ENCODE measurements around the gene SNX3.

SNX3 gene

DNA sequence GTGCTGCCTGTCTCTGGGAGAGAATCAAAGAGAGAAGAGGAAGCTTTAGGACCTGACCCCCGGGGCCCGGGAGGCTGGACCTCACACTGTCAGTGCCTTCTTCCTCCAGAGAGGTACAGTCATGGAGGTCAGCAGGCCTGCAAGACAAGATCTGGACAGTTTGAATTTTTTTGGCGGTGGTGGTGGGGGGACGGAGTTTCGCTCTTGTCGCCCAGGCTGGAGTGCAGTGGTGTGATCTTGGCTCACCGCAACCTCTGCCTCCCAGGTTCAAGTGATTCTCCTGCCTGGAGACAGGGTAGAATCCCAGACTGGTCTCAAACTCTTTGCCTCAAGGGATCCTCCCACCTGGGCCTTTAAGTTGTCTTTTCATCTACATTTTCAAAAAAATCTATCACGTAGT lies 60.7 kb downstream of the SNX3 start:
- Histone ChIP-seq H3K4me1 (ENCODE audit: insufficient read depth, low read length) (no peaks in the 10 kb centered on the region), H3K36me3 (ENCODE audit: insufficient read depth, low read length) (no peaks in the 10 kb centered on the region), H3K27ac (ENCODE audit: low read depth, low read length) (no peak overlapping the region), H3K27me3 (ENCODE audit: control insufficient read depth in 1 of 2, insufficient read depth in 2 of 2, low read length in 2 of 2) (no peaks in the 10 kb centered on the region), H3K4me3 (ENCODE audit: low read depth in 1 of 2, low read length in 2 of 2) (no peak overlapping the region), H3K9ac (ENCODE audit: low read length) (no peak overlapping the region), H3K9me3 (ENCODE audit: low read length) (no peaks in the 10 kb centered on the region)

- Histone ChIP-seq H3K4me1 (ENCODE audit: insufficient read depth, low read length) (no peaks in the 10 kb centered on the region), H3K4me3 (ENCODE audit: low read depth in 1 of 2, low read length in 2 of 2) (no peak overlapping the region), H3K27me3 (ENCODE audit: control insufficient read depth in 1 of 2, insufficient read depth in 2 of 2, low read length in 2 of 2) (no peaks in the 10 kb centered on the region), H3K9me3 (ENCODE audit: low read length) (no peaks in the 10 kb centered on the region), H3K27ac (ENCODE audit: low read depth, low read length) (no peak overlapping the region), H3K36me3 (ENCODE audit: insufficient read depth, low read length) (no peaks in the 10 kb centered on the region), H3K9ac (ENCODE audit: low read length) (no peak overlapping the region)
Observed at GRCh38 chr6:108198761-108199498, 61.9 kb downstream of the SNX3 start.

GRCh38 chr6:108195209-108195608 lies 65.6 kb downstream of the SNX3 start:
- Histone ChIP-seq H3K36me3 (ENCODE audit: insufficient read depth, low read length) (no peaks in the 10 kb centered on the region), H3K27me3 (ENCODE audit: control insufficient read depth in 1 of 2, insufficient read depth in 2 of 2, low read length in 2 of 2) (peaks cover 0 to 5% of the 10 kb centered on the region in 2 donors), H3K9me3 (ENCODE audit: low read length) (no peaks in the 10 kb centered on the region), H3K4me3 (ENCODE audit: low read depth in 1 of 2, low read length in 2 of 2) (no peak overlapping the region), H3K4me1 (ENCODE audit: insufficient read depth, low read length) (no peaks in the 10 kb centered on the region), H3K9ac (ENCODE audit: low read length) (no peak overlapping the region), H3K27ac (ENCODE audit: low read depth, low read length) (no peak overlapping the region)

GRCh38 chr6:108194503-108194902 lies 66.3 kb downstream of the SNX3 start:
- Histone ChIP-seq H3K4me1 (ENCODE audit: insufficient read depth, low read length) (no peaks in the 10 kb centered on the region), H3K36me3 (ENCODE audit: insufficient read depth, low read length) (no peaks in the 10 kb centered on the region), H3K9me3 (ENCODE audit: low read length) (no peaks in the 10 kb centered on the region), H3K27me3 (ENCODE audit: control insufficient read depth in 1 of 2, insufficient read depth in 2 of 2, low read length in 2 of 2) (peaks cover 0 to 5% of the 10 kb centered on the region in 2 donors), H3K4me3 (ENCODE audit: low read depth in 1 of 2, low read length in 2 of 2) (no peak overlapping the region), H3K9ac (ENCODE audit: low read length) (no peak overlapping the region), H3K27ac (ENCODE audit: low read depth, low read length) (no peak overlapping the region)

DNA sequence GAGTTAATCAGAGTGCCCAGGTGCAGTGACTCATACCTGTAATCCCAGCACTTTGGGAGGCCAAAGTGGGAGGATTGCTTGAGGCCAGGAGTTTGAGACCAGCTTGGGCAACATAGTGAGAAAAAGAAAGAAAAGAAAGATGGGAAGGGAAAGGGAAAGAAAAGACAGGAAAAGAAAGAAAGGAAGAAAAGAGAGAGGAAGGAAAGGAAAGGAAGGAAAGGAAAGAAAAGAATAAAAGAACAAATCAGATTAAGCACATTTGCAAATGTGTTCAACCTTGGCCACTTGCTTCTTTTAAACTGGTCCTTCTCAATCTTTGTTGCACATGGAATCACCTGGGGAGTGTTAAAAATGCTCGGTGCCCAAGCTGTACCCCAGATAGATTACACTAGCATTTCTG lies 67.0 kb downstream of the SNX3 start:
- peaks cover 0 to 5% of the 10 kb centered on the region in 2 donors for H3K27me3 ChIP-seq (ENCODE audit: control insufficient read depth in 1 of 2, insufficient read depth in 2 of 2, low read length in 2 of 2)

DNA sequence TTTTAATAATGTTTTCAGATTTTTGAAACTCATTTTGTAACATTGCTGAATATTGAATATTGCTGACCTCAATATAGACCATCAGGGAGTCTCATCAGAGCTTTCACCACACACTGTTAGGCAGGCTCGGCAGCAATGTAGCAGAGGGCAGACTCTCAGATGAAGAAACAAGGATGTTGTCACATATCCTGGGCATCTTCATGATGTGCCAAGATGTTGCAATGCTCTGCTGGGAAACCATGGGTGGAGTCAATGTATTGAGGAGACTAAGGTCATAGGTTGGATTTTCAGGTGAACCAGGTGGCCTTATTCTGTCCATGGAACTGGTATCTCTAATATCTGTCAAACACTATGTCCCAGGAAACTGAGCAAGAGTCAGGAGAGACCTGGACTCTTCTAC lies 67.7 kb downstream of the SNX3 start:
- H3K27ac ChIP-seq (ENCODE audit: low read depth, low read length) = no peak overlapping the region
- H3K27me3 ChIP-seq (ENCODE audit: control insufficient read depth in 1 of 2, insufficient read depth in 2 of 2, low read length in 2 of 2) = peaks cover 0 to 5% of the 10 kb centered on the region in 2 donors
- no peak overlapping the region for H3K4me3 ChIP-seq (ENCODE audit: low read depth in 1 of 2, low read length in 2 of 2)
- H3K9ac ChIP-seq (ENCODE audit: low read length) = no peak overlapping the region
- H3K4me1 ChIP-seq (ENCODE audit: insufficient read depth, low read length) = no peaks in the 10 kb centered on the region
- no peaks in the 10 kb centered on the region for H3K36me3 ChIP-seq (ENCODE audit: insufficient read depth, low read length)
- no peaks in the 10 kb centered on the region for H3K9me3 ChIP-seq (ENCODE audit: low read length)

More for the DNA sequence above, 67.0 kb downstream of the SNX3 start:
- no peak overlapping the region for H3K9ac ChIP-seq (ENCODE audit: low read length)
- H3K36me3 ChIP-seq (ENCODE audit: insufficient read depth, low read length) = no peaks in the 10 kb centered on the region
- H3K4me3 ChIP-seq (ENCODE audit: low read depth in 1 of 2, low read length in 2 of 2) = no peak overlapping the region
- no peak overlapping the region for H3K27ac ChIP-seq (ENCODE audit: low read depth, low read length)
- H3K4me1 ChIP-seq (ENCODE audit: insufficient read depth, low read length) = no peaks in the 10 kb centered on the region
- no peaks in the 10 kb centered on the region for H3K9me3 ChIP-seq (ENCODE audit: low read length)

GRCh38 chr6:108187519-108187918 lies 73.3 kb downstream of the SNX3 start:
- H3K4me3 ChIP-seq (ENCODE audit: low read depth in 1 of 2, low read length in 2 of 2) = no peak overlapping the region
- no peaks in the 10 kb centered on the region for H3K9me3 ChIP-seq (ENCODE audit: low read length)
- H3K27ac ChIP-seq (ENCODE audit: low read depth, low read length) = no peak overlapping the region
- H3K27me3 ChIP-seq (ENCODE audit: control insufficient read depth in 1 of 2, insufficient read depth in 2 of 2, low read length in 2 of 2) = no peaks in the 10 kb centered on the region
- H3K9ac ChIP-seq (ENCODE audit: low read length) = no peak overlapping the region
- H3K36me3 ChIP-seq (ENCODE audit: insufficient read depth, low read length) = no peaks in the 10 kb centered on the region
- H3K4me1 ChIP-seq (ENCODE audit: insufficient read depth, low read length) = no peaks in the 10 kb centered on the region

DNA sequence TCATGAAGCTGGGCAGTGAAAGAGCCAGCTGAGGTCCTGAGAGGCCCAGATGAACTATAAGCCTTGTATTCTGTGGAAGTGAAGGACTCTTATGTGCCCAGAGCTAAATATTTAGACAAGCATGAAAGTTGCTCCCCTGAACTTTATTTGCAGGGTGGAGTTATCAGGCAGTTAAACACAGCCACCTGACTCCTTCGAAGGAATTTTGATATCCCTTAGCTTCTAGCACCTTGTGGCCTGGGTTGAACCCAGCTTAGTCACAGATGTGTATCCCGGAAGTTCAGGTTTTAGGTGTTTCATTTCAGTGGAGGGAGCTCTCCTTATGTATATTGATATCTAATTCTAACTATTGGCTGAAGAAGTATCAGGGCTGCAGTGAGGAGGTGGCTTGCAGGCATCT lies 74.6 kb downstream of the SNX3 start:
- no peak overlapping the region for H3K4me3 ChIP-seq (ENCODE audit: low read depth in 1 of 2, low read length in 2 of 2)
- H3K9me3 ChIP-seq (ENCODE audit: low read length) = no peaks in the 10 kb centered on the region
- no peaks in the 10 kb centered on the region for H3K27me3 ChIP-seq (ENCODE audit: control insufficient read depth in 1 of 2, insufficient read depth in 2 of 2, low read length in 2 of 2)
- no peak overlapping the region for H3K9ac ChIP-seq (ENCODE audit: low read length)
- no peaks in the 10 kb centered on the region for H3K36me3 ChIP-seq (ENCODE audit: insufficient read depth, low read length)
- no peak overlapping the region for H3K27ac ChIP-seq (ENCODE audit: low read depth, low read length)
- H3K4me1 ChIP-seq (ENCODE audit: insufficient read depth, low read length) = no peaks in the 10 kb centered on the region

DNA sequence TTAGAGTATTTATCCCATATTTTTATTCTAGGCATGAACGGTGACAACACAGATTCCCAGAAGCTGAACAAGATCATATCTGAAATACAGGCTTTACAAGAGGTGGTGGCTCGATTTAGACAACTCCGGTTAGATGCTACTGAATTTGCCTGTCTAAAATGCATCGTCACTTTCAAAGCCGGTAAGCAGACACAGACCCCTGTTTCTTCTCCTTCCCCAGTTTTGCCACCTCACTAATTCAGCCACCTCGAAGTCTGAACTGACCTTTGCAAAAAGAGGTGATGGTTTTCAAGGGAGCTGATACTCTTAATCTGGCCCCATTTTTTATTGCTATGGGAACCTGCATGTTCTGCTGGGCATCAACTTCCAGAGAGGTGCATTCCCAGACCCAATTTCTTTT lies 80.1 kb downstream of the SNX3 start:
- H3K4me1 ChIP-seq (ENCODE audit: insufficient read depth, low read length) = peaks cover 5% of the 10 kb centered on the region
- no peak overlapping the region for H3K4me3 ChIP-seq (ENCODE audit: low read depth in 1 of 2, low read length in 2 of 2)
- no peak overlapping the region for H3K27ac ChIP-seq (ENCODE audit: low read depth, low read length)
- peaks cover 24 to 32% of the 10 kb centered on the region in 2 donors for H3K27me3 ChIP-seq (ENCODE audit: control insufficient read depth in 1 of 2, insufficient read depth in 2 of 2, low read length in 2 of 2)
- H3K36me3 ChIP-seq (ENCODE audit: insufficient read depth, low read length) = no peaks in the 10 kb centered on the region
- H3K9ac ChIP-seq (ENCODE audit: low read length) = no peak overlapping the region
- H3K9me3 ChIP-seq (ENCODE audit: low read length) = no peaks in the 10 kb centered on the region

DNA sequence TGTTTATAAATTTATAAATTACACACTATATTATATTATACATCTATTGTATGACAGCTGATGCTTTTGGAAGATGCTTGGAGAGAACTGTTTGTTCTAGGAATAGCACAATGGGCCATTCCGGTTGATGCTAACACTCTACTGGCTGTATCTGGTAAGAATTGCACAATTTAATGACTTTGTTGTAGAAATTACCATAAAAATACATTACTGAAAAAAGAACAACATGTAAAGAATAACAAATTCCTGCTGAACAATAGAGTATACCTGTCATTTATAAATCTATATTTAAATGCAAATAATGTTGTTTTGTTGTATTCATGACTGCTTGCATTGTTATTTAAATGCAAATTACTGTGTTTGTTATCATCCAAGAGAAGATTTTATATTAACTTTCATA lies 80.6 kb downstream of the SNX3 start:
- Histone ChIP-seq H3K9me3 (ENCODE audit: low read length) (no peaks in the 10 kb centered on the region), H3K4me3 (ENCODE audit: low read depth in 1 of 2, low read length in 2 of 2) (no peak overlapping the region), H3K36me3 (ENCODE audit: insufficient read depth, low read length) (no peaks in the 10 kb centered on the region), H3K9ac (ENCODE audit: low read length) (no peak overlapping the region), H3K27ac (ENCODE audit: low read depth, low read length) (no peak overlapping the region), H3K27me3 (ENCODE audit: control insufficient read depth in 1 of 2, insufficient read depth in 2 of 2, low read length in 2 of 2) (peaks cover 29 to 37% of the 10 kb centered on the region in 2 donors), H3K4me1 (ENCODE audit: insufficient read depth, low read length) (peaks cover 8% of the 10 kb centered on the region)

DNA sequence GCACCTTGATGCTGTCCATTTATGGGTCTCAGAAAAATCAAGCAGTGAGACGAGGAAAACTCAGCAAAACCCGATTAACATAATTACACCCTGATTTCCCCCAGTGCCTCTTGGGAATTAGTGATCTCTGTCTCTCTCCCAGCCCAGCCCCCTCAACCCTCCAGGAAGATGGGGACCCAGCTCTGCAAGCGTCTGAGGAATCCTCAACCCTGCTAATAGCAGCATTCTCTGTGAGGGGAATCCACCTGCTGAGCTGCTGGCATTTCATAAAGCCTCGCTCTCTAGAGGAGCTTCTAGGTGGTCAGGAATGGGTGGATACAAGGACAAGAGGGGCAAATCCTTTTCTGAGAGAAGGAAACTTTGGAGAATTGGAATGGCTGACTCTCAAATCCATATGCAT lies 81.1 kb downstream of the SNX3 start:
- H3K9me3 ChIP-seq (ENCODE audit: low read length) = no peaks in the 10 kb centered on the region
- H3K36me3 ChIP-seq (ENCODE audit: insufficient read depth, low read length) = no peaks in the 10 kb centered on the region
- H3K27me3 ChIP-seq (ENCODE audit: control insufficient read depth in 1 of 2, insufficient read depth in 2 of 2, low read length in 2 of 2) = peaks cover 34 to 42% of the 10 kb centered on the region in 2 donors
- H3K27ac ChIP-seq (ENCODE audit: low read depth, low read length) = no peak overlapping the region
- H3K4me3 ChIP-seq (ENCODE audit: low read depth in 1 of 2, low read length in 2 of 2) = no peak overlapping the region
- no peak overlapping the region for H3K9ac ChIP-seq (ENCODE audit: low read length)
- peaks cover 8% of the 10 kb centered on the region for H3K4me1 ChIP-seq (ENCODE audit: insufficient read depth, low read length)
